ENCODE data around the gene CCDC134. TPM values are rescaled to one million over a fixed set of nuclear protein-coding genes. Genes with fewer than 3 reads are reported as not detected.

CCDC134 gene
- total and polyA plus RNA-seq, 9 of the 15 experiments (the other 6 are each of a cell fraction or from before 2014, with no cell fraction given), result 0.56 to 11.9 (median 5.3) TPM

- ChIA-PET POLR2A (interaction anchor here (1.9 kb wide), 1 partner anchor 11 kb away, joined by 6 read pairs; no protein-coding TSS in a partner anchor), CTCF (ENCODE audit: low intra/inter-chr PET ratio) (no interaction called here)
- WGBS (ENCODE audit: insufficient coverage, low coverage, missing lambda C conversion rate), result 77% methylated on average over 4 of the region's 4 CpGs
- FAIRE-seq (no peak), ATAC-seq (no peak), DNase-seq (ENCODE audit: extremely low read depth in 1 of 4, low spot score in 3 of 4) (no peak)
- no peaks in the 10 kb centered on the region for H4K20me1 ChIP-seq (replicated peaks; ENCODE audit: control insufficient read depth, insufficient read depth, low read length)
- no peaks in the 10 kb centered on the region for H3K27me3 ChIP-seq (ENCODE audit: control insufficient read depth in 2 of 2, insufficient read depth in 2 of 2, low read length in 2 of 2)
- in situ Hi-C loops (cut with MboI), result no loop called here
- no peaks in the 10 kb centered on the region; the same call in 1 of the 2 replicates for H3K9me3 ChIP-seq (replicated peaks; ENCODE audit: control insufficient read depth, insufficient read depth, low read depth, low read length)
- H3K4me2 ChIP-seq (ENCODE audit: insufficient read depth, low read length), result no peak overlapping the region
- peaks cover 11% of the 10 kb centered on the region for H3K79me2 ChIP-seq (ENCODE audit: control insufficient read depth, insufficient read depth, low read length)
- H3K36me3 ChIP-seq (ENCODE audit: control insufficient read depth, insufficient read depth, low read length), result peaks cover 15% of the 10 kb centered on the region; the same call in 2 of the 3 replicates
- H3K4me1 ChIP-seq (replicated peaks in 1 of 2; ENCODE audit: control insufficient read depth in 2 of 2, insufficient read depth in 2 of 2, low read length in 2 of 2), result peaks cover 13 to 25% of the 10 kb centered on the region in 2 experiments; a peak in 4 of 5 replicates
- H3K9me1 ChIP-seq (ENCODE audit: control insufficient read depth, insufficient read depth, low read length), result no peaks in the 10 kb centered on the region
- TF ChIP-seq ZNF695 (CRISPR knock-in tag; IDR thresholded peaks at IDR 0.05) (no peak), NFIX (CRISPR knock-in tag; IDR thresholded peaks at IDR 0.05; ENCODE audit: low read depth) (no peak), PKNOX1 (IDR thresholded peaks at IDR 0.05) (no peak)
- TF ChIP-seq, protein P1, sequence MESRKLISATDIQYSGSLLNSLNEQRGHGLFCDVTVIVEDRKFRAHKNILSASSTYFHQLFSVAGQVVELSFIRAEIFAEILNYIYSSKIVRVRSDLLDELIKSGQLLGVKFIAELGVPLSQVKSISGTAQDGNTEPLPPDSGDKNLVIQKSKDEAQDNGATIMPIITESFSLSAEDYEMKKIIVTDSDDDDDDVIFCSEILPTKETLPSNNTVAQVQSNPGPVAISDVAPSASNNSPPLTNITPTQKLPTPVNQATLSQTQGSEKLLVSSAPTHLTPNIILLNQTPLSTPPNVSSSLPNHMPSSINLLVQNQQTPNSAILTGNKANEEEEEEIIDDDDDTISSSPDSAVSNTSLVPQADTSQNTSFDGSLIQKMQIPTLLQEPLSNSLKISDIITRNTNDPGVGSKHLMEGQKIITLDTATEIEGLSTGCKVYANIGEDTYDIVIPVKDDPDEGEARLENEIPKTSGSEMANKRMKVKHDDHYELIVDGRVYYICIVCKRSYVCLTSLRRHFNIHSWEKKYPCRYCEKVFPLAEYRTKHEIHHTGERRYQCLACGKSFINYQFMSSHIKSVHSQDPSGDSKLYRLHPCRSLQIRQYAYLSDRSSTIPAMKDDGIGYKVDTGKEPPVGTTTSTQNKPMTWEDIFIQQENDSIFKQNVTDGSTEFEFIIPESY (CRISPR knock-in tag; IDR thresholded peaks at IDR 0.05), result peak; percentile 46; the same call in 1 of the 2 replicates
- intact Hi-C loops (cut with micrococcal nuclease), result no loop called here
- no peak overlapping the region for H3K4me3 ChIP-seq
- no peak overlapping the region for H2AFZ ChIP-seq (ENCODE audit: low read depth, low read length)
- H3K9ac ChIP-seq (ENCODE audit: insufficient read depth in 1 of 2, low read depth in 2 of 2, low read length in 2 of 2), result peak overlapping the region in 1 of 2 experiments; percentile 9; a peak in 1 of 4 replicates
- no TSS peak for BruUV-seq (replicated peaks)
- no peak overlapping the region for H3K27ac ChIP-seq (ENCODE audit: extremely low read depth, low read depth, low read length)
Observed at GRCh38 chr22:41828516-41828915, 28.0 kb downstream of the CCDC134 start.

All from K562 (cell line).